ENCODE measurements around the gene EBF4.

EBF4 gene

GRCh38 chr20:2691663-2692035, 931 bp upstream of the EBF4 start:
- Histone ChIP-seq H3K4me3 (peak overlapping the region; percentile 60), H3K36me3 (no peaks in the 10 kb centered on the region), H3K4me1 (peaks cover 0 to 16% (median 14%) of the 10 kb centered on the region in 4 donors), H3K9me3 (no peaks in the 10 kb centered on the region), H3K27me3 (peaks cover 0 to 22% of the 10 kb centered on the region in 2 donors), H3K27ac (peak overlapping the region; percentile 75 to 85)
- TF ChIP-seq, protein P1, sequence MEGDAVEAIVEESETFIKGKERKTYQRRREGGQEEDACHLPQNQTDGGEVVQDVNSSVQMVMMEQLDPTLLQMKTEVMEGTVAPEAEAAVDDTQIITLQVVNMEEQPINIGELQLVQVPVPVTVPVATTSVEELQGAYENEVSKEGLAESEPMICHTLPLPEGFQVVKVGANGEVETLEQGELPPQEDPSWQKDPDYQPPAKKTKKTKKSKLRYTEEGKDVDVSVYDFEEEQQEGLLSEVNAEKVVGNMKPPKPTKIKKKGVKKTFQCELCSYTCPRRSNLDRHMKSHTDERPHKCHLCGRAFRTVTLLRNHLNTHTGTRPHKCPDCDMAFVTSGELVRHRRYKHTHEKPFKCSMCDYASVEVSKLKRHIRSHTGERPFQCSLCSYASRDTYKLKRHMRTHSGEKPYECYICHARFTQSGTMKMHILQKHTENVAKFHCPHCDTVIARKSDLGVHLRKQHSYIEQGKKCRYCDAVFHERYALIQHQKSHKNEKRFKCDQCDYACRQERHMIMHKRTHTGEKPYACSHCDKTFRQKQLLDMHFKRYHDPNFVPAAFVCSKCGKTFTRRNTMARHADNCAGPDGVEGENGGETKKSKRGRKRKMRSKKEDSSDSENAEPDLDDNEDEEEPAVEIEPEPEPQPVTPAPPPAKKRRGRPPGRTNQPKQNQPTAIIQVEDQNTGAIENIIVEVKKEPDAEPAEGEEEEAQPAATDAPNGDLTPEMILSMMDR (IDR thresholded peaks at IDR 0.05), result no peak
- DNase-seq, result no peak
- intact Hi-C loops (cut with DNase I; ENCODE audit: low total_unique reads), result loop anchor here (2.0 to 10.0 kb wide), 3 partner anchors 39 to 183 kb away; partner anchors contain the start of genes NOP56 and PTPRA

DNA sequence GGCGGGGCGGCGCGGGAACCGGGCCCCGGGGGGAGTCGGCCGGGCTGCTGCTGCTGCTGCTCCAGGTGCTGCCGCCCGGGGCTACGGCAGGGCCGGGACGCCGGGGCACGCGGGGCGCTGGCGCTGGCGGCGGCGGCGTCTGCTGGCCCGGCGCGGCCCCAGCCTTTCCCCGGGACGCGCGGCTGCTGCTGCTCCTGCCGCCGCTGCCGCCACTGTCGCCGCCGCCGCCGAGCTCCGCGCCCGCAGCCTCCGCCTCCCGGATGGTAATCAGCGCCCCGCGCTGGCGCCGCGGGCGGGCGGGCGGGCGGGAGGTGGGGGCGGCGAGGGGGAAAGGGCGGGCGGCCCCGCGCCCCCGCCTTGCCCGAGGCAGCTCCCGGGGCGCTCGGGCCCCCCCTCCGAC, 306 bp downstream of the EBF4 start:
- no peaks in the 10 kb centered on the region for H3K36me3 ChIP-seq
- H3K27me3 ChIP-seq, result peaks cover 0 to 14% of the 10 kb centered on the region in 2 donors
- no peak for DNase-seq
- peak overlapping the region; percentile 60 for H3K4me3 ChIP-seq
- H3K27ac ChIP-seq, result peak overlapping the region in 1 of 2 donors; percentile 44
- no peaks in the 10 kb centered on the region for H3K9me3 ChIP-seq
- TF ChIP-seq, protein P1 (IDR thresholded peaks at IDR 0.05), result no peak
- H3K4me1 ChIP-seq, result peaks cover 0 to 16% (median 14%) of the 10 kb centered on the region in 4 donors
- intact Hi-C loops (cut with DNase I; ENCODE audit: low total_unique reads), result loop anchor here (2.0 to 10.0 kb wide), 3 partner anchors 40 to 182 kb away; partner anchors contain the start of genes NOP56 and PTPRA

- peaks cover 0 to 14% of the 10 kb centered on the region in 2 donors for H3K27me3 ChIP-seq
- H3K4me3 ChIP-seq, result peak overlapping the region; percentile 60
- intact Hi-C loops (cut with DNase I; ENCODE audit: low total_unique reads), result loop anchor here (2.0 to 10.0 kb wide), 3 partner anchors 41 to 181 kb away; partner anchors contain the start of genes NOP56 and PTPRA
- H3K27ac ChIP-seq, result peak overlapping the region; percentile 44 to 57
- no peaks in the 10 kb centered on the region for H3K9me3 ChIP-seq
- TF ChIP-seq, protein P1 (IDR thresholded peaks at IDR 0.05), result no peak
- DNase-seq, result peak in 1 of 2 donors; percentile 66
- no peaks in the 10 kb centered on the region for H3K36me3 ChIP-seq
- peaks cover 0 to 16% (median 14%) of the 10 kb centered on the region in 4 donors for H3K4me1 ChIP-seq
Measured at GRCh38 chr20:2693286-2694007, 867 bp downstream of the EBF4 start.

GRCh38 chr20:2694008-2694471, 1.5 kb downstream of the EBF4 start:
- peak in 1 of 2 donors; percentile 59 for DNase-seq
- Histone ChIP-seq H3K27me3 (peaks cover 0 to 14% of the 10 kb centered on the region in 2 donors), H3K9me3 (no peaks in the 10 kb centered on the region), H3K4me1 (peaks cover 0 to 16% (median 14%) of the 10 kb centered on the region in 4 donors), H3K4me3 (peak overlapping the region; percentile 60), H3K27ac (peak overlapping the region in 1 of 2 donors; percentile 57), H3K36me3 (no peaks in the 10 kb centered on the region)
- TF ChIP-seq, protein P1 (IDR thresholded peaks at IDR 0.05), result no peak
- intact Hi-C loops (cut with DNase I; ENCODE audit: low total_unique reads), result loop anchor here (10.0 kb wide), 2 partner anchors 141 to 181 kb away; partner anchors contain the start of gene PTPRA

GRCh38 chr20:2694519-2694918, 1.9 kb downstream of the EBF4 start:
- peaks cover 0 to 14% of the 10 kb centered on the region in 2 donors for H3K27me3 ChIP-seq
- no peaks in the 10 kb centered on the region for H3K9me3 ChIP-seq
- no peak overlapping the region for H3K4me3 ChIP-seq
- DNase-seq, result no peak
- TF ChIP-seq, protein P1 (IDR thresholded peaks at IDR 0.05), result no peak
- intact Hi-C loops (cut with DNase I; ENCODE audit: low total_unique reads), result loop anchor here (10.0 kb wide), 2 partner anchors 140 to 180 kb away; partner anchors contain the start of gene PTPRA
- H3K4me1 ChIP-seq, result peaks cover 0 to 16% (median 14%) of the 10 kb centered on the region in 4 donors
- no peak overlapping the region for H3K27ac ChIP-seq
- no peaks in the 10 kb centered on the region for H3K36me3 ChIP-seq
